ENCODE results near the gene NTM. TPM values are rescaled to one million over a fixed set of nuclear protein-coding genes. Genes with fewer than 3 reads are reported as not detected.
"Not testable (repeated sequence)": the region's sequence is repeated elsewhere in the genome, so short reads cannot be mapped to it uniquely, and the experiment has no call there.

Gene NTM
- total and polyA plus RNA-seq, 7 donors, result 0.07 to 1.1 (median 0.22) TPM; not detected in 2

DNA sequence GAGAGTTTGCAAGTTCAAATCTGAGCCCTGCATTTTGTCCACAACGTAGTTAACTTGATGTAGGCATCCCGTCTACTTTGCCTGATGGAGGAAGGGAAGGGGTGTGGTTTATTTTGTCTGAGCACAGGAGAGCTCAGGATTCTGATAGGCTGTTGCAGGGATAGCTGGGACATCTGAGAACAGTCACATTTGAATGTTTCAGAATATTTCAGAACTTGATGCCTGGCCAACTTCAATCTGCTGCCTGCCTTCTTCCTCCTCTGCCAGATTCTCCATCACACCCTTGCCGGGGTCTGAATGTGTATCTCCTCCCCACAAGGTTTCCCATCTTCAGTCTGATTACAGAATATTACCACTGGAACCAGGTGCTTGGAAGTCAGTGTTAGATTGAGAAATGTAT, 51.6 kb downstream of the NTM start:
- H3K4me3 ChIP-seq, result no peak overlapping the region
- no peak overlapping the region for H3K27ac ChIP-seq
- H3K36me3 ChIP-seq (ENCODE audit: insufficient read depth in 1 of 2, low read depth in 1 of 2), result no peaks in the 10 kb centered on the region
- H3K9me3 ChIP-seq, result no peaks in the 10 kb centered on the region
- intact Hi-C loops (cut with DNase I), result no loop called here
- H3K4me1 ChIP-seq, result no peaks in the 10 kb centered on the region
- ATAC-seq (no peak), DNase-seq (no peak)
- WGBS, 3 donors, result 22 to 47% (median 29%) methylated on average over 3 of the region's 3 CpGs
- H3K27me3 ChIP-seq (ENCODE audit: insufficient read depth in 3 of 3, low read length in 2 of 3), result no peaks in the 10 kb centered on the region
- TF ChIP-seq CTCF (IDR thresholded peaks at IDR 0.05), result no peak

DNA sequence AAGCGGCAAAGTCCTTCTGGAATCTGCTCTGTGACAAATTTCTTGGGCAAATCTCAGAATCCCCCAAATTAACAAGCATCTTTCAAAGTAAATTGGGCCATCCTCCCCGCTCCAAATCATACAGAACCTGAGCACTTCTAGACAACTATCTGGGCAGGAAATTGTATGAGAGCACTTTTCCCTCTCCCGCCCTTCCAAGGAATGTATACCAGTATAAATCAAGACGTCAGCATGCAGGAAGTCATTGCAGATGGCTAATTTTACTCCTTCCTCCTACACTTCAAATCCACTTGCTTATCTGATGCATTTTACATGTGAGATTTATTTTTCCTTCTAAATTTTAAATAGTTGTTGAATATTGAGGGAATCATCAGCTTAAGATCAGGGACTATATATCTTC, 52.1 kb downstream of the NTM start:
- 39 to 48% (median 44%) methylated on average over 4 of the region's 4 CpGs for WGBS, 3 donors
- TF ChIP-seq CTCF (IDR thresholded peaks at IDR 0.05), result no peak
- DNase-seq (no peak), ATAC-seq (no peak)
- intact Hi-C loops (cut with DNase I), result no loop called here
- no peaks in the 10 kb centered on the region for H3K36me3 ChIP-seq (ENCODE audit: insufficient read depth in 1 of 2, low read depth in 1 of 2)
- no peaks in the 10 kb centered on the region for H3K9me3 ChIP-seq
- no peak overlapping the region for H3K4me3 ChIP-seq
- H3K4me1 ChIP-seq, result no peaks in the 10 kb centered on the region
- H3K27me3 ChIP-seq (ENCODE audit: insufficient read depth in 3 of 3, low read length in 2 of 3), result no peaks in the 10 kb centered on the region
- no peak overlapping the region for H3K27ac ChIP-seq

GRCh38 chr11:131423688-131424087, 53.3 kb downstream of the NTM start:
- Histone ChIP-seq H3K9me3 (no peaks in the 10 kb centered on the region), H3K27me3 (ENCODE audit: insufficient read depth in 3 of 3, low read length in 2 of 3) (no peaks in the 10 kb centered on the region), H3K27ac (no peak overlapping the region), H3K36me3 (ENCODE audit: insufficient read depth in 1 of 2, low read depth in 1 of 2) (no peaks in the 10 kb centered on the region), H3K4me3 (no peak overlapping the region), H3K4me1 (no peaks in the 10 kb centered on the region)
- ATAC-seq (no peak), DNase-seq (no peak)
- WGBS, 3 donors, result 62 to 66% (median 64%) methylated on average over 4 of the region's 4 CpGs
- intact Hi-C loops (cut with DNase I), result no loop called here
- no peak for TF ChIP-seq CTCF (IDR thresholded peaks at IDR 0.05)

DNA sequence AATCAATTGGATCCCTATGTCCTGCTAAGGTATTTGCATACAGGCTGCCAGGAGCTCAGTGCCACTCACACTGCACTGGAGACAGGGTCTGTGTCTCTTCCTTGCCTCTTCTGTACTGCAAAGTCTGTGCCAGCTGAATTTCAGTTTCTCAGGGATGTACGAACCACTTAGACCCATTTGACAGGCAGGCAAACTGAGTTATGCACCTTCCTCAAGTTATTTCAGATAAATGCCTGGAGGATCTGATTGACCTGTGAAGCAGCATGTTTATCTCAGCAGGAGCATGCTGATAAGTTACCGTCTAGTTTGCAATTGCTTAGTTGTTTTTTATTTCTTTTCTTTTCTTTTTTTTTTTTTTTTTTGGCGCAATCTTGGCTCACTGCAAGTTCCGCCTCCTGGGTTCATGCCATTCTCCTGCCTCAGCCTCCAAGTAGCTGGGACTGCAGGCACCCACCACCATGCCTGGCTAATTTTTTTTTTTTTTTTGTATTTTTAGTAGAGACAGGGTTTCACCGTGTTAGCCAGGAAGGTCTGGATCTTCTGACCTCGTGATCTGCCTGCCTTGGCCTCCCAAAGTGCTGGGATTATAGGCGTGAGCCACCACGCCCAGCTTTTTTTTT, 54.0 kb downstream of the NTM start:
- ATAC-seq; H3K9me3 ChIP-seq; H3K27me3 ChIP-seq (ENCODE audit: insufficient read depth in 3 of 3, low read length in 2 of 3); H3K4me3 ChIP-seq; H3K36me3 ChIP-seq (ENCODE audit: insufficient read depth in 1 of 2, low read depth in 1 of 2); H3K27ac ChIP-seq; DNase-seq; H3K4me1 ChIP-seq; intact Hi-C loops (cut with DNase I): not testable (repeated sequence)
- 72 to 80% (median 77%) methylated on average over 8 of the region's 8 CpGs for WGBS, 3 donors

GRCh38 chr11:131425285-131425684, 54.9 kb downstream of the NTM start:
- Histone ChIP-seq H3K27me3 (ENCODE audit: insufficient read depth in 3 of 3, low read length in 2 of 3) (no peaks in the 10 kb centered on the region), H3K4me3 (no peak overlapping the region), H3K36me3 (ENCODE audit: insufficient read depth in 1 of 2, low read depth in 1 of 2) (no peaks in the 10 kb centered on the region), H3K9me3 (no peaks in the 10 kb centered on the region), H3K4me1 (no peaks in the 10 kb centered on the region), H3K27ac (no peak overlapping the region)
- ATAC-seq, result no peak
- 90 to 92% (median 91%) methylated on average over 5 of the region's 5 CpGs for WGBS, 3 donors
- DNase-seq, result no peak
- TF ChIP-seq CTCF (IDR thresholded peaks at IDR 0.05), result no peak
- intact Hi-C loops (cut with DNase I), result no loop called here

Data from psoas muscle (tissue), 8 donors.